Gastrocnemius medialis (tissue), 4 donors: ENCODE results near the gene ZNF2.

Experiments used
- CTCF ChIP-seq, 5 experiments: fragments of 450-650 bp in 3 of 5; fragments of 200-600 bp in 2 of 5; sonication (generic) in 2 of 5; IDR thresholded peaks in 4 of 5; conservative IDR thresholded peaks in 1 of 5; 1 replicate in 4 of 5; 2 replicates in 1 of 5; pipeline ENCODE4 v1.5.1; 2016 to 2019; ENCODE audit warnings: antibody characterized with exemption in 5 of 5, mild to moderate bottlenecking in 3 of 5, moderate library complexity in 3 of 5
- POLR2A ChIP-seq, 2 donors: fragments of 450-650 bp; IDR thresholded peaks; one replicate each; pipeline ENCODE4 v1.6.1; 2017; ENCODE audit warnings: antibody characterized with exemption in 2 of 2, mild to moderate bottlenecking in 2 of 2, moderate library complexity in 2 of 2

GRCh38 chr2:95215018-95215612 lies 49.5 kb downstream of the ZNF2 start:
- no peak for TF ChIP-seq CTCF (IDR thresholded peaks at IDR 0.05 in 4 of 5, conservative IDR thresholded peaks at IDR 0.05 in 1 of 5)
- TF ChIP-seq POLR2A (IDR thresholded peaks at IDR 0.05), result no peak
